ENCODE measurements around the gene HOXC5. TPM values are rescaled to one million over a fixed set of nuclear protein-coding genes. Genes with fewer than 3 reads are reported as not detected.
"Not testable (repeated sequence)": the region's sequence is repeated elsewhere in the genome, so short reads cannot be mapped to it uniquely, and the experiment has no call there.

Gene HOXC5
- total RNA-seq, 1 experiment from 2014 or later, result 1.1 TPM

DNA sequence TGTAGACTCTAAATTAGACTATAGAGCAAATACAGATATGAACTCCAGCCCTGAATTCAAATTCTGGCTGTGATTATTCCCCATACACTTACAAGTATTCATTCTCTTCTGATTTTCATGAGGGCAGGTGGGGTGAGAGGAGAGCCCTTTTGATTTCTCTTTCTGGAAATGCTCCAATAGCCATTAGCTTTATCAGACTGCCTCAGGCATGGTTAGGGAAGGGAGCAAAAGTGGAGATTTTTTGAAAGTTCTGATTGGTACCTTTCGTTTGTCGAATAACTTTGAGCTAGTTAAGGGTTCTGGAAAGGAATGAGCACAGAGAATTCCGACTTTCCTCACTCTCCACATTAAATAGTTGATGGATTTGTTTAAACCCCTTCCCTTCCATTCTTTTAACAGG is 7.8 kb downstream of the HOXC5 start (continued):
- TF ChIP-seq, protein P1, sequence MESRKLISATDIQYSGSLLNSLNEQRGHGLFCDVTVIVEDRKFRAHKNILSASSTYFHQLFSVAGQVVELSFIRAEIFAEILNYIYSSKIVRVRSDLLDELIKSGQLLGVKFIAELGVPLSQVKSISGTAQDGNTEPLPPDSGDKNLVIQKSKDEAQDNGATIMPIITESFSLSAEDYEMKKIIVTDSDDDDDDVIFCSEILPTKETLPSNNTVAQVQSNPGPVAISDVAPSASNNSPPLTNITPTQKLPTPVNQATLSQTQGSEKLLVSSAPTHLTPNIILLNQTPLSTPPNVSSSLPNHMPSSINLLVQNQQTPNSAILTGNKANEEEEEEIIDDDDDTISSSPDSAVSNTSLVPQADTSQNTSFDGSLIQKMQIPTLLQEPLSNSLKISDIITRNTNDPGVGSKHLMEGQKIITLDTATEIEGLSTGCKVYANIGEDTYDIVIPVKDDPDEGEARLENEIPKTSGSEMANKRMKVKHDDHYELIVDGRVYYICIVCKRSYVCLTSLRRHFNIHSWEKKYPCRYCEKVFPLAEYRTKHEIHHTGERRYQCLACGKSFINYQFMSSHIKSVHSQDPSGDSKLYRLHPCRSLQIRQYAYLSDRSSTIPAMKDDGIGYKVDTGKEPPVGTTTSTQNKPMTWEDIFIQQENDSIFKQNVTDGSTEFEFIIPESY (IDR thresholded peaks at IDR 0.05; ENCODE audit: extremely low read depth, insufficient replicate concordance, low read length), result no peak
- TF ChIP-seq EGR1 (IDR thresholded peaks at IDR 0.05; ENCODE audit: low read depth) (no peak), JUND (IDR thresholded peaks at IDR 0.05) (no peak)
- TF ChIP-seq, protein P2, sequence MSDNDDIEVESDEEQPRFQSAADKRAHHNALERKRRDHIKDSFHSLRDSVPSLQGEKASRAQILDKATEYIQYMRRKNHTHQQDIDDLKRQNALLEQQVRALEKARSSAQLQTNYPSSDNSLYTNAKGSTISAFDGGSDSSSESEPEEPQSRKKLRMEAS (IDR thresholded peaks at IDR 0.05), result no peak

DNA sequence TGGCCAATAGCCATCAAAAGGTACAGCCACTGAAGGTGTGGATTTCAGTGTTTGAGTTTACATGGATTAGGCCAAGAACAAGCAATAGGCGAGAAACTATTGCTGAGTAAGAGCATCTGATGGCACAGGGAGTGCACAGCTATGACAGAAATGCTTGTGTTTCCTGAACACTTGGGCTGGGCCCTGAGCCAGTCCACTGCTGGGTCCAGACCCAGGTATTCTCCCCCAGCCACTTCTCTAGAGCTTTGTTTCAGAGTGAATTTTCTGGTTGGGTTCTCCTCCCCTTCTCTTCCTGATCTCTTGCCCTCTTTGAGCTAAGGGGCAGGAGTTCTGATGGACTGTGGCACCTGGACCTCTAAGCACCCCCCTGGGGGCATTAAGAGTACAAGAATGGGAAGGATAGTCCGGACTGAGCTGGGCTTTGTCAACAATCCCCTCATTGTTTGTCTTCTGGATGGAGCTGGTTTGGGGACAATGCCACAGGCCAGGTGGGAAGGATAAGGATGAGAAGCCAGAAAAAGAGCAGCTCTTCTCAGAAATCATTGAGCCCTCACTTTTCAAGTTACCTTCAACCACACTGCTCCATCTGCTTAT is 8.3 kb downstream of the HOXC5 start:
- intact Hi-C loops (cut with micrococcal nuclease), result no loop called here
- no peak overlapping the region for H3K27ac ChIP-seq (ENCODE audit: low read depth, low read length)
- no peak for DNase-seq (ENCODE audit: low read depth, low spot score)
- H3K4me2 ChIP-seq (ENCODE audit: low read length), result no peak overlapping the region
- H4K20me1 ChIP-seq (ENCODE audit: insufficient read depth), result no peaks in the 10 kb centered on the region
- no peaks in the 10 kb centered on the region for H3K27me3 ChIP-seq (ENCODE audit: insufficient read depth, low read length)
- POLR2A ChIA-PET, result no interaction called here
- RAD21 ChIA-PET (ENCODE audit: low non-redundant PET in 1 of 2, low total read pairs in 2 of 2, uncharacterized antibody in 2 of 2, unreplicated experiment in 2 of 2), result no interaction called here
- H3K4me1 ChIP-seq (ENCODE audit: control insufficient read depth in 1 of 2, insufficient read depth in 2 of 2, low read length in 2 of 2), result peaks cover 0 to 12% of the 10 kb centered on the region in 2 experiments; a peak in 3 of 4 replicates
- H3K4me3 ChIP-seq (replicated peaks in 1 of 2; ENCODE audit: low read depth in 1 of 2, low read length in 2 of 2), result no peak overlapping the region
- no peaks in the 10 kb centered on the region for H3K9me3 ChIP-seq (ENCODE audit: control insufficient read depth in 1 of 2, insufficient read depth in 1 of 2, low read depth in 1 of 2, low read length in 2 of 2)
- H3K36me3 ChIP-seq (ENCODE audit: control insufficient read depth in 1 of 2, insufficient read depth in 2 of 2, low read length in 2 of 2), result no peaks in the 10 kb centered on the region
- H2AFZ ChIP-seq (ENCODE audit: low read depth, low read length, poor library complexity, severe bottlenecking), result no peak overlapping the region
- no peak for ATAC-seq
- no TSS peak for BruUV-seq (replicated peaks)
- H3K9me2 ChIP-seq (ENCODE audit: insufficient read depth), result no peaks in the 10 kb centered on the region
- TF ChIP-seq POLR2A (IDR thresholded peaks at IDR 0.05; ENCODE audit: borderline replicate concordance, extremely low read depth, insufficient read depth, insufficient read length) (no peak), ELF1 (IDR thresholded peaks at IDR 0.05; ENCODE audit: borderline replicate concordance, low read depth) (no peak), CBX3 (IDR thresholded peaks at IDR 0.05; ENCODE audit: low read depth) (no peak), SIN3A (IDR thresholded peaks at IDR 0.05; ENCODE audit: low read depth) (no peak), RAD21 (IDR thresholded peaks at IDR 0.05; ENCODE audit: low read depth) (no peak), POLR2AphosphoS5 (IDR thresholded peaks at IDR 0.05; ENCODE audit: low read depth, low read length) (no peak), FOSL1 (IDR thresholded peaks at IDR 0.05; ENCODE audit: low read depth) (no peak), SRF (IDR thresholded peaks at IDR 0.05; ENCODE audit: low read depth) (no peak)
- TF ChIP-seq, protein P1 (IDR thresholded peaks at IDR 0.05; ENCODE audit: extremely low read depth, insufficient replicate concordance, low read length), result no peak
- TF ChIP-seq, protein P2 (IDR thresholded peaks at IDR 0.05), result no peak
- H3K9ac ChIP-seq (ENCODE audit: low read length), result no peak overlapping the region
- no peaks in the 10 kb centered on the region for H3K79me2 ChIP-seq (ENCODE audit: insufficient read depth, low read length)
- CTCF ChIA-PET, result interaction anchor here (1.1 to 1.3 kb wide), 4 partner anchors 9 to 151 kb away, joined by 3 to 4 read pairs (median 4); no protein-coding TSS in a partner anchor

DNA sequence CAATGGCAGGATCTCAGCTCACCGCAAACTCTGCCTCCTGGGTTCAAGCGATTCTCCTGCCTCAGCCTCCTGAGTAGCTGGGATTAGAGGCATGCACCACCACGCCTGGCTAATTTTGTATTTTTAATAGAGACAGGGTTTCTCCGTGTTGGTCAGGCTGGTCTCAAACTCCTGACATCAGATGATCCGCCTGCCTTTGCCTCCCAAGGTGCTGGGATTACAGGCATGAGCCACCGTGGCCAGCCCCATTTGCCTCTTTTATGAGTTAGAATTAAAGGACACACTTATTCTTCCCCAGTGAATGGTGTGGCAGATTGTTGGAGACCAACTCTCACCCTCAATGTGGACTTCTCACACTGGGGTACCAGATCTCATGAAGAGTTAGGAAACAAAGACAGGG is 9.2 kb downstream of the HOXC5 start:
- H3K9me3 ChIP-seq (ENCODE audit: control insufficient read depth in 1 of 2, insufficient read depth in 1 of 2, low read depth in 1 of 2, low read length in 2 of 2); H3K9ac ChIP-seq (ENCODE audit: low read length); DNase-seq (ENCODE audit: low read depth, low spot score); H3K4me2 ChIP-seq (ENCODE audit: low read length); H3K4me1 ChIP-seq (ENCODE audit: control insufficient read depth in 1 of 2, insufficient read depth in 2 of 2, low read length in 2 of 2); H3K4me3 ChIP-seq (replicated peaks in 1 of 2; ENCODE audit: low read depth in 1 of 2, low read length in 2 of 2); ATAC-seq; H3K36me3 ChIP-seq (ENCODE audit: control insufficient read depth in 1 of 2, insufficient read depth in 2 of 2, low read length in 2 of 2); H4K20me1 ChIP-seq (ENCODE audit: insufficient read depth); H3K27me3 ChIP-seq (ENCODE audit: insufficient read depth, low read length); intact Hi-C loops (cut with micrococcal nuclease); H3K9me2 ChIP-seq (ENCODE audit: insufficient read depth); BruUV-seq (replicated peaks); H2AFZ ChIP-seq (ENCODE audit: low read depth, low read length, poor library complexity, severe bottlenecking); RAD21 ChIA-PET (ENCODE audit: low non-redundant PET in 1 of 2, low total read pairs in 2 of 2, uncharacterized antibody in 2 of 2, unreplicated experiment in 2 of 2); POLR2A ChIA-PET; H3K79me2 ChIP-seq (ENCODE audit: insufficient read depth, low read length); H3K27ac ChIP-seq (ENCODE audit: low read depth, low read length): not testable (repeated sequence)
- CTCF ChIA-PET, result interaction anchor here (1.2 to 1.3 kb wide), 2 partner anchors 10 to 93 kb away, joined by 3 to 4 read pairs; no protein-coding TSS in a partner anchor

Data from HCT116 (cell line).